Stimulated activated CD4-positive, alpha-beta T cell treated with anti-CD3 and anti-CD28 coated beads, Interleukin-2, amount 100 ng/mL, for 4 hours (primary cell): ENCODE results near the gene CDON.
"Not testable (repeated sequence)": the region's sequence is repeated elsewhere in the genome, so short reads cannot be mapped to it uniquely, and the experiment has no call there.

ENCODE experiments used
- DNase-seq: peaks from one replicate; pipeline ENCODE4 v3.0.0-alpha.2; 2020; ENCODE audit warnings: low read depth

CDON gene

DNA sequence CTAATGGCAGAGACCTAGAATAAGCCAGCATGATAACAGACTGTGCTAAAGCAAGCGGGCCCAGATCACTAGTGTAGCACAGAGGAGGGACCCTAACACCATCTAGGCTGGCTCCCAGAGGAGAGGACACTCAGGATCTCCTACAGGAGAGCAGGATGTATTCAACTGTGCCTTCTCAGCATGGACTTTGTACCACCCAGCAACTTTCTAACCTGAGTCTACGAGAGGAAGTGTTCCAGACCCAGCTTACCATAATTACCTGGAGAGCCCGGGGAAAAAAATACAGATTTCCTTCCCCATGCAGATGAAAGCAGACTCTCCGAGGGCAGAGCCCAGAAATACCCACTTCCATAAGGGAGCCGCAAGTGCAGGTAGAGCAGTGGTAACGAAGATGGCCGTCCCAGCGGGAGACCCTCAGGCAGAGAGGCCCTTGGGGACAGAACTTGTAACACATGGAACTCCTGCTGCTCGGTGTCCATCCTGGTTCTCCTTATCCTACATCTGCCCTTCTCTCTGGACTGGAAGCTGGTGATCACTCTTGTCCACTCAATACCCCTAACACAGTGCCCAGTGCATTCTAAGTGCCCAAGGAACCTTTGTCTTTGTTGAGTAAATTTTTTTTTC lies 138.2 kb downstream of the CDON start:
- no peak for DNase-seq

DNA sequence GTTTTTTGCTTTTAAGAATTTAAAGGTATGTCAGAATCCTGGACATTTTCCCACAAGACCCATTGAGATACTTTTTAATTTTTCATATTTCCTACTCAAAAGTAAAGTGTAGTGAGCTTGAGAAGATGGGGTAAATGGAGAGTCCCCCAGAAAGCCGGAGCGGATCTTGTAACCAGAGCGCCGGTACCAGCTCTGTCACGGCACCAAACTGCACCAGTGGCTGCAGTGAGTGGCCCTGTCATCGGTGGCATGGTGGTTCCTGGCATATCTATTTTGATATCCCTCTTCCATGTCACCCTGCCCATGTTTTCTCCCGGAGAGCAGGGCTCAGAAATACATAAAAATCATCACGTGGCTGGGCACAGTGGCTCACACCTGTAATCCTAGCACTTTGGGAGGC lies 139.0 kb downstream of the CDON start:
- no peak for DNase-seq

DNA sequence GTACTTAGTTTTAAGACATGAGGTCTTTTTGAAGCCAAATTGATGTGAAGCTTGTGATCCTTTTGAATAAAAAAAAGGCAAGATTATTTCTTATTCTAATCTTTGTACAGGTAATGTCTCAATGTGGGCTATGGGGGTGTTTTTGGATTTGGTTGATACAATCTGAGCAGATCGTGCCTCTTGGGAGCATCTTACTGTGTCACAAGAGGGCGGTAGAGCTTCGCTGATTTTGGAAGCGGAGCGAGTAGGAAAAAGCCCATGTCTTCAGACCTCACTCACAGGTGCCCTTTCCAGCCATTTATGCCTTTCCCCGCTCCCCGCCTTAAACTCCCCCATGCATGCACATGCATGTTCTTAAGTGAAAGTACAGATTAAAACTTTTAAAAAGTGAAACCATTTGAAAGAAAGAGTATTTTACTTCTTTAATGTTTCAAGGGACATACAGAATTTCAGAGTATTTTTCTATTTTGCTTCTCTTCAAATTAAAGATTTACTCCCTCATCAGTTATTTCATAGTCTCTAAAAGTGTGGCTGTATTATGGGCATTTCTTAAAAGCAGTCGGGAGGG lies 139.6 kb downstream of the CDON start:
- DNase-seq = peak; percentile 29

DNA sequence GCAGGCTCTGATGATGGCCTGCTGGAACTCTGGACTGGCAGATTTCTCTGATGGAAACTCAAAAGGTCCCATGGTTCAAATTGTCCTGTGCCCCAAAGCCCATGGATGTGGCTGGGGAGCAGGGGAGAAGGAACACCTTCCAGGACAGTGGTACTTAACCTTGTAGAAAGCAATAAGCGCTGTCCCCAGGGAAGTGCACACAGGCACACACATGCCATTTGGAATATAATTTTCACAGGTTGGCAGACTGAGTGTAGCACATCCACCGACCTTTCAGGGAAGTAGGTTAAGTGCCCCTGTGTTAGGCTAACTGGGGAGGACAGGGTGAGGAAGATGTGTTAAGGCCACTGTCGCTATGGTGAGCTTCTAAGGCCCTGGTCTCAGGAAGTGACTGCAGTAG lies 140.5 kb downstream of the CDON start:
- no peak for DNase-seq

DNA sequence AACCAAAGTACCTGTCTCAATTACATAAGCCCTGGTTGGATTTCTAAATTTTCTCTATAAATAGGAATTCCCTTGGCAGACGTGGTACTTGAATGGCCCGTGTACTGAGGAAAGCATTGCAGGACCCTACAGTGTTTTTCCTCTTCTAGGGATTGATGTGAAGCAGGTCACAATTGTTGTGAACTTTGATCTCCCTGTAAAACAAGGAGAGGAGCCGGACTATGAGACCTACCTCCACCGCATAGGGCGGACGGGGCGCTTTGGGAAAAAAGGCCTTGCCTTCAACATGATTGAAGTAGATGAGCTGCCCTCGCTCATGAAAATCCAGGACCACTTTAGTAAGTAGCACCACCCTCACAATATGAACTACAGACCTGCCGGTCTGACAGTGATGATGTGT lies 141.6 kb downstream of the CDON start:
- no peak for DNase-seq

DNA sequence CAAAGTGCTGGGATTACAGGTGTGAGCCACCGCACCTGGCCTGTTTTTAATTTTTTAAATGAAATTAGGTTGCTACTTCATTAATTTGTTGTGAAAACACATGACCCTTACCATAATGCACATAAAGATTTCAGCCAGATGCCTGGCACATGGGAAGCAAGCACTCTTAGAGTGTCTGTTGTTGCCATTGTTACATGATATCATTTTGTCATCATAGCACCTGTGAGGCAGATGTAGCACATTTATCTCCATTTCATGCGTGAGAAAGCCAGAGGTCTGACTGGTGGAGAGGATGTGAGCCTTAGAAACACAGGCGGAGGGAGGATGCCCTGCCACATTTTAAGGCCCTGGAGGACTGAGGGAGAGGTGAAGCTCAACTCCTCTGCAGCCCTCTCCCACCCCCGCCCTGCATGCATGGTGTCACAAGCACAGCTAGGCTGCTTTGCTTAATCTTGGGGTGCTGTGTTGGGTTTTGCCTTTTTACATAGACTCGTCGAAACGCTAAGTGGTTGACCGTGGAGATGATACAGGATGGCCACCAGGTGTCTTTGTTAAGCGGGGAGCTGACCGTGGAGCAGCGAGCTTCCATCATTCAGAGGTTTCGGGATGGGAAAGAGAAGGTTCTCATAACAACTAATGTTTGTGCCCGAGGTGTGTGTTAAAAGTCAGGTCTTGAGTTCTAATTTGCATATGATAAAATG lies 144.4 kb downstream of the CDON start:
- DNase-seq = no peak

DNA sequence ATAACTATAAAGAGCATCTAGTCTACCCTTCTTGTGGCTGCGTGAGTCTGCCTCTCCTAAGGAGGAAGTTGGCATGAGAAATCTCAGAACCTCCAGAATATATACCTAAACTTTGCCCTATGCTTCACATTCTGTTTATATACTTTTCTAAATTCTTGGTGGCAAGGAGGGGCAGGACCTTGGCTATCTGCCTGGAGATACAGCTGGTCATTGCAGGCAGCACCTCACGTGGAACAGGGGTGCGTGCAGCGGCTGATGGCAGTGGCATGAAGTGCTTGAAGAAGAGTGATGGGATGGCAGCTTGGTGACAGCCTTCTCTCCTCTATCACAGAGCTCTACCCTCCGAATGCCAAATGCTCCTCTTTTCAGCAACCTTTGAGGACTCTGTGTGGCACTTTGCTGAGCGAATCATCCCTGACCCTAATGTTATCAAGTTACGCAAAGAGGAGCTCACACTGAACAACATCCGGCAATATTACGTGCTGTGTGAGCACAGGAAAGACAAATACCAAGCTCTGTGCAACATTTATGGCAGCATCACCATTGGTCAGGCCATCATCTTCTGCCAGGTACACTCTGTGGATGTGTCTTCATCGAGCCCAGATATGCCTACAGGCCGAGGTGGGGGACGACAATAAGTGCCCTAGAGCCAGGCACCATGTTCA lies 145.9 kb downstream of the CDON start:
- no peak for DNase-seq

DNA sequence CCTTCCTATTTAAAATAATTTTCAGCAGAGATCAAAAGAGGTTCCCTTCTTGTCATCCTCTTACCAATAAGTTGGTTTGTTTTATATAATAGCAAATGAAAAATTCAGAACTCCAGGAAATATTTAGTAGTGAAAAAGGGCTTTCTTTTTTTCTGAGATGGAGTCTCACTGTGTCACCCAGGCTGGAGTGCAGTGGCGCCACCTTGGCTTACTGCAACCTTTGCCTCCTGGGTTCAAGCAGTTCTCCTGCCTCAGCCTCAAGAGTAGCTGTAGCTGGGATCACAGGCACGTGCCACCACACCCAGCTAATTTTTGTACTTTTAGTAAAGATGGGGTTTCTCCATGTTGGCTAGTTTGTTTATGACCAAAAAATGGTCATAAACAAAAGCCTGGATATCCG lies 148.1 kb downstream of the CDON start:
- not testable (repeated sequence) for DNase-seq

DNA sequence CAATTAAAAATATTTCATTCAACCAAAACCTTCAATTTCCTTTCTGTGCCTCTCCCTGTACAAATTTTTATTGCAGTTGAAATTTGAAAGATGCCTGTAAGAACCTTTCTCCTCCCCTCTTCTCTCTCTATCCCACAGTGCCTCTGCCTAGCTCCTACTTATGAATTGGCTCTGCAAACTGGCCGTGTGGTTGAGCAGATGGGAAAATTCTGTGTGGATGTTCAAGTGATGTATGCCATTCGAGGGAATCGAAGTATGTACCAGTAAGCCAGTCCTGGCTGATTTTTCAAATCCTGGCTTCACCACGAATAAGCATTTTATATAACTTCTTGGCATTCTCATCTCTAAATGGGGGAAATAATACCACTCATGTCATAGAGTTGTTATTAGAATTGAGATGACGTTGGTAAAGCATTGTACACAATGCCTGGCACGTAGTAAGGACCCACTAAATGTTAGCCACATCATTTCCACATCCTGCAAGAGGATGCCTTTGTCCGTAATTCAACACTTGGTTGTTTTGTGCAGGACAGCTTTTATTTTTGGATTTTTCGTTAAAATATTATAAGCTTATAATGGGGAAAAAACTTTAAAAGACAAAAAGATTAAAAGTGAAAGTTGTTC lies 152.3 kb downstream of the CDON start:
- no peak for DNase-seq
